ENCODE measurements around the gene SPRR1B.
"Not testable (repeated sequence)": the region's sequence is repeated elsewhere in the genome, so short reads cannot be mapped to it uniquely, and the experiment has no call there.

SPRR1B gene, protein sequence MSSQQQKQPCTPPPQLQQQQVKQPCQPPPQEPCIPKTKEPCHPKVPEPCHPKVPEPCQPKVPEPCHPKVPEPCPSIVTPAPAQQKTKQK

DNA sequence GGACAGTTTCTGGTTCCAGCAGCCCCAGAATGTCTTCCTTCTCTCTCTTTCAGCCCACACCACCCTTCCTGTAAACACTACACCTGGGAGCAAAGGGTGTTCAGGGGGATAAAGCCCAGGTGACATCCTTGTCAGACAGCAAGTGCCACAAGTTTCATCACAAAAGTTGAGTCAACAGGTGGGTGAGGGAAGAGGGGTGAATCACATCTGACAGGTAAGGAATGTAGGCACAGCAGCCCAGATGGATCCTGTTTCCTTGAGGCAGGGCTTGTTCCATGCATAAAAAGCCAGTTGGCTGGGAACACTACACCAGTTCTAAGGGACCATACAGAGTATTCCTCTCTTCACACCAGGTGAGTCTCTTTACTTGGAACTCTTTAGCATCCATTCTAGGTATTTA lies at the start of gene SPRR1B:
TSS of gene SPRR1B (plus strand) at position 309 of the 400 bp plus-strand sequence. CDS start 1,143 bp downstream, outside the sequence.
- DNase-seq (ENCODE audit: low spot score): no peak

DNA sequence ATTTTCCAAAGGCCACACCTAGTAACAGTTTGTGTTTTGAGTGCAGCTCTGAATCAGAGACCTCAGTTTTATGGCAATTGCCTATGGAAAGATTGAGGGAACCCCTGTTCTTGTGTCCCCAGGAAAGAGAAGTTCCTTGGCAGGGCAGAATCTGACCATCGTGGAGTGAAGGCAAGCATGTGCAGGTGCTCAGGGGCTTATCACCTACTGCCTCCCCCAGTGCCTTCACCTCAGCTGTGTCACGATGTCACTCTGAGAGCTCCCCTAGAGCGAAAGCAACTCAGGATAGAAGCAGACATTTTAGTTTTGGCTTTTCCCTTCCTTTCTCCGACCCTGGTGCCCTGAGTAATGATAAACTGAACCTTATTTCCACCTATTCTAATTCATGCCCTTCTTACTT lies 48.9 kb upstream of the SPRR1B start:
- DNase-seq (ENCODE audit: low spot score): no peak

GRCh38 chr1:152983234-152983633 lies 47.8 kb upstream of the SPRR1B start:
- no peak for DNase-seq (ENCODE audit: low spot score)

- DNase-seq (ENCODE audit: low spot score): no peak
These were observed 47.3 kb upstream of the SPRR1B start, which contains the start of gene SPRR1A for GRCh38 chr1:152983743-152984142. Gene SPRR1A (plus strand): TSS chr1:152984081. CDS start chr1:152985231, 1,150 bp downstream.

GRCh38 chr1:152986578-152986977 lies 44.4 kb upstream of the SPRR1B start:
- no peak for DNase-seq (ENCODE audit: low spot score)

- DNase-seq (ENCODE audit: low spot score): no peak
These were observed 37.8 kb upstream of the SPRR1B start for GRCh38 chr1:152993186-152993585.

DNA sequence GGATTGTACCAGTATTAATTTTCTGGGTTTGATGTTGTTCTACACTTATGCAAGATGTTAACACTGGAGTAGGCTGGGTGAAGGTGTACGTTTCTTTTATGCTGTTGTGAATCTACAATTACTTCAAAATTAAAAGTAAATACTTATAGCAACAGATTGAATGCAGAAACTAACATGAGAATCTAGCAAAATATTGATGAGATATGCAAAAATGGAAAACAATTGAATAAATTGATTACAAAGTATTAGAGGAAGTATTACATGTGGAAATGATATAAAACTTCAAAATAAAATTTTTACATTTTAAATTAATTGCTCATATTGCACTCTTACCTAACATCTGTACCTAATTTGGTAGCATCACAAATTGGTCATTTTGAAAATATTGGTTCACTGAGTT lies 35.2 kb upstream of the SPRR1B start:
- DNase-seq (ENCODE audit: low spot score): no peak

- DNase-seq (ENCODE audit: low spot score): peak; percentile 0
These were observed 34.2 kb upstream of the SPRR1B start for GRCh38 chr1:152996633-152997400.

DNA sequence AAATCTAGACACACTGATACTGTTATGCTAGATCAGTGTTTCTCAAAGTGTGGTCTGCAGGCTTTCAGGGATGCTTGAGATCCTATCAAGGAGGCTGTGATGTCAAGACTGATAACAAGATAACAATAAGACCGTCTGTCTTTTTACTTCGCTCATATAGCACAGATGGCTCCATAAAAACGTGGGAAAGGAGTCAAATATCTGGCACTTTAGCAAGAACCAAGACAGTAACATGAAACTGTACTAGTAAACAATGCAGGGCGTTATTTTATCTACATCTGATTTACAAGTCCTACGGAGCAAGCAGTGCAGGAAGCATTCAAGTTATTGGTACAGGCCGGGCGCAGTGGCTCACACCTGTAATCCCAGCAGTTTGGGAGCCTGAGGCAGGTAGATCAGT lies 33.1 kb upstream of the SPRR1B start:
- DNase-seq (ENCODE audit: low spot score): no peak

GRCh38 chr1:152998476-152998875 lies 32.5 kb upstream of the SPRR1B start:
- DNase-seq (ENCODE audit: low spot score): no peak

- no peak for DNase-seq (ENCODE audit: low spot score)
These were observed 31.2 kb upstream of the SPRR1B start for GRCh38 chr1:152999818-153000217.

DNA sequence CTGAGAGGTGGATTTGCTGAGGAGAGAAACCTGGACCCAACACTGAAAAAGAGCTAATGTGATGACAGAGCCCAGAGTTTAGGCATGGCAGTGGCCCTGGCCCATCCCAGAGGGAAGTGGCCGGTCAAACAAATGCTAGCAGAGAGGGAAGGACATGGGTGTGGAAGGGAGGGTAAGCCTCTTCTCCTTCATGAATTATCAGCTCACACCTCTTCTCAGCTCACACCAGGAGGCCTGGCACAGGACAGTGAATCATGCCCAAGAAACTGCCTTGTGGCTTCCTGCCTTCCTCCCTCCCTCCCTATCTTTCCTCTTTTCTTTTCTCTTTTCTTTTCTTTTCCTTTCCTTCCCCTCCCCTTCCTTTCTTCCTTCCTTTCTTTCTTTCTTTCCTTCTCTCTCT lies 30.7 kb upstream of the SPRR1B start:
- DNase-seq (ENCODE audit: low spot score): no peak

- no peak for DNase-seq (ENCODE audit: low spot score)
These were observed 29.6 kb upstream of the SPRR1B start, which contains the start of gene SPRR3 for GRCh38 chr1:153001382-153001781. Gene SPRR3 (plus strand): TSS chr1:153001749. CDS start chr1:153003021, 1,272 bp downstream.

DNA sequence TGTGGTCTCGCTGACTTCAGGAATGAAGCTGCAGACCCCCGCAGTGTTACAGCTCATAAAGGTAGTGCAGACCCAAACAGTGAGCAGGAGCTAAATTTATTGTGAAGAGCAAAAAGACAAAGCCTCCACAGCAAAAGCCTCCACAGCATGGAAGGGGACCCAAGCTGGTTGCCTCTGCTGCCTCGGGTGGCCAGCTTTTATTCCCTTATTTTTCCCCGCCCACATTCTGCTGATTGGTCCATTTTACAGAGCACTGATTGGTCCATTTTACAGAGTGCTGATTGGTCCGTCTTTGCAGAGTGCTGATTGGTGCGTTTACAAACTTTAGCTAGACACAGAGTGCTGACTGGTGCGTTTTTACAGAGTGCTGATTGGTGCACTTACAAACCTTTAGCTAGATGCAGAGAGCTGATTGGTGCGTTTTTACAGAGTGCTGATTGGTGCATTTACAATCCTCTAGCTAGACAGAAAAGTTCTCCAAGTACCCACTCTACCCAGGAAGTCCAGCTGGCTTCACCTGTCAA lies 19.7 kb upstream of the SPRR1B start:
- not testable (repeated sequence) for DNase-seq (ENCODE audit: low spot score)

- DNase-seq (ENCODE audit: low spot score): not testable (repeated sequence)
These were observed 9.2 kb upstream of the SPRR1B start for GRCh38 chr1:153021829-153022228.

DNA sequence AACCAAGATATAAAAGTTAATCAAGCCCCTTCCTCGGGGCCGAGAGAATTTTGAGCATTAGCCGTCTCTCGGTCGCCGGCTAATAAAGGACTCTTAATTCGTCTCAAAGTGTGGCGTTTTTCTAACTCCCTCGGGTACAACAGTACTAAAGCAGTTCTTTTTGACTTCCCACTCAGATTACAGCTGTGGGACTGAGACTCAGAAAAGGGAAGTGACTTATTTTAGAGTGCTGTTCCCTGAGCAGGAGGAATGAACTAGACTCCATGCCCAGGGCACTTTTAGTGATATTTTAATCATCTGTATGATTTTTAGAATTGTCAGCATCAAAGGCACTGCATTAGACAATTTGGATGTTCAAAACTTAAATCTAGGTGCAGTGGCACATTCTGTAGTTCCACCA lies 8.7 kb upstream of the SPRR1B start:
- DNase-seq (ENCODE audit: low spot score): not testable (repeated sequence)

- DNase-seq (ENCODE audit: low spot score): no peak
These were observed 7.9 kb upstream of the SPRR1B start for GRCh38 chr1:153023109-153023508.

- DNase-seq (ENCODE audit: low spot score): no peak
These were observed 6.6 kb upstream of the SPRR1B start for GRCh38 chr1:153024413-153024812.

GRCh38 chr1:153025797-153026196 lies 5.2 kb upstream of the SPRR1B start:
- DNase-seq (ENCODE audit: low spot score): no peak

GRCh38 chr1:153028766-153029165 lies 2.2 kb upstream of the SPRR1B start:
- no peak for DNase-seq (ENCODE audit: low spot score)

DNA sequence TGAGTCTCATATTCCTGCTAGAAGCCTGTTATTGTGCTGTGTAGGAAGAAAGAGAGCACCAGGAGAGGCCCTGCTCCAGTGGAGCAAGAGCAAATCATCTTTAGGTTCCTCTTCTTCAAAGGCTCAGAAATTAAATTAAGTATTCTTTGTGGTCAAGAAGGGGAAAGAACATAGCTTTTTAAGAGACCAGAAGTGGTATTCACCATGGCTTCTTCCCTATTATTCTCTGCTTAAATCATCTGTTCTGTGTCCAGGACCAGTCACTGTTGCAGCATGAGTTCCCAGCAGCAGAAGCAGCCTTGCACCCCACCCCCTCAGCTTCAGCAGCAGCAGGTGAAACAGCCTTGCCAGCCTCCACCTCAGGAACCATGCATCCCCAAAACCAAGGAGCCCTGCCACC lies 1.1 kb downstream of the SPRR1B start:
- no peak for DNase-seq (ENCODE audit: low spot score)

DNA sequence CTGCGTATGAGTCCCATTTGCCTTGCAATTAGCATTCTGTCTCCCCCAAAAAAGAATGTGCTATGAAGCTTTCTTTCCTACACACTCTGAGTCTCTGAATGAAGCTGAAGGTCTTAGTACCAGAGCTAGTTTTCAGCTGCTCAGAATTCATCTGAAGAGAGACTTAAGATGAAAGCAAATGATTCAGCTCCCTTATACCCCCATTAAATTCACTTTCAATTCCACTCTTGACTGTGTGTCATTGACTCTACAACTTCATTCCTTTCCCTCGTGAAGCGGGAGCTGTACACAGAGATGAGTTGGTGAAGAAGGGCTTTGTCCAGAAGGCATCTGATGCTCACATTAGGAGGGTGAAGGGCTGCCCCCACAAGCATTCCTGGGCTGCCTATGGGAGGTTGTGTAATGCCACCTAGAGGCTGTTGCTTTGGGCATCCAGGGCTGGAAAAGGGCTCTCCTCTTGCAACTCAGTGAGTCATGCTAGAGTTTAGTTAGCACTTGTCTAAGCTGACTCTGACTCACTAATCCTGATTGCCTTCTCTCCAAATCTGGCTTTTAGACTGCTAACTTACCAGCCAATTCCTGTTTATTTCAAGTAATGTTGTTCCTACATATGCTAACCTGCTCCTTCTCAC lies 1.8 kb downstream of the SPRR1B start:
- no peak for DNase-seq (ENCODE audit: low spot score)

- no peak for DNase-seq (ENCODE audit: low spot score)
These were observed 4.2 kb downstream of the SPRR1B start for GRCh38 chr1:153035211-153035610.
